CD14-positive monocyte (primary cell): ENCODE measurements around the gene OR4N5. TPM values are rescaled to one million over a fixed set of nuclear protein-coding genes. Genes with fewer than 3 reads are reported as not detected.

Experiments
- DNase-seq, 3 donors: peaks; one replicate each; pipeline ENCODE4 v3.0.0-alpha.2; 2011 to 2022
- H2AFZ ChIP-seq: 2 replicates; pipeline ENCODE4 v1.6.0; 2012; ENCODE audit warnings: mild to moderate bottlenecking, low read depth, low read length, inconsistent platforms; ENCODE audit not compliant: insufficient read depth, poor library complexity, severe bottlenecking
- H3K27ac ChIP-seq, 2 donors: 1 replicate in 1 of 2; 2 replicates in 1 of 2; pipeline ENCODE4 v1.5.1; 2012 to 2013; ENCODE audit warnings: low read length in 2 of 2, control low read depth in 1 of 2, inconsistent platforms in 1 of 2, low read depth in 1 of 2, mild to moderate bottlenecking in 1 of 2
- H3K27me3 ChIP-seq, 2 donors: one replicate each; pipeline versions ENCODE4 v1.6.0 to v1.6.1; 2011 to 2013; ENCODE audit warnings: low read length in 2 of 2; ENCODE audit not compliant: control insufficient read depth in 2 of 2, insufficient read depth in 2 of 2
- H3K36me3 ChIP-seq, 2 donors: replicated peaks in 1 of 2; 1 replicate in 1 of 2; 2 replicates in 1 of 2; pipeline versions ENCODE4 v1.5.1 to v1.6.1; 2012 to 2013; ENCODE audit warnings: low read length in 2 of 2, control low read depth in 1 of 2, inconsistent platforms in 1 of 2, mild to moderate bottlenecking in 1 of 2; ENCODE audit not compliant: insufficient read depth in 2 of 2, control insufficient read depth in 1 of 2
- H3K4me1 ChIP-seq, 2 donors: 1 replicate in 1 of 2; 2 replicates in 1 of 2; pipeline versions ENCODE4 v1.5.1 to v1.6.1; 2012 to 2013; ENCODE audit warnings: low read length in 2 of 2, control low read depth in 1 of 2, inconsistent platforms in 1 of 2, mild to moderate bottlenecking in 1 of 2, moderate library complexity in 1 of 2; ENCODE audit not compliant: insufficient read depth in 2 of 2, control insufficient read depth in 1 of 2
- H3K4me2 ChIP-seq: replicated peaks from 2 replicates; pipeline ENCODE3; 2012; ENCODE audit warnings: low read length, moderate library complexity, mild to moderate bottlenecking; ENCODE audit not compliant: poor library complexity, severe bottlenecking; ENCODE audit errors: extremely low read depth
- H3K4me3 ChIP-seq, 3 experiments: fragments of 200-600 bp in 1 of 3; sonication (generic) in 1 of 3; replicated peaks in 1 of 3; 1 replicate in 2 of 3; 2 replicates in 1 of 3; pipeline ENCODE4 v1.5.1; 2011 to 2013; ENCODE audit warnings: low read length in 3 of 3, mild to moderate bottlenecking in 3 of 3, control low read depth in 2 of 3, low read depth in 2 of 3, inconsistent platforms in 1 of 3, moderate library complexity in 1 of 3
- H3K79me2 ChIP-seq: 2 replicates; pipeline ENCODE4 v1.6.0; 2012; ENCODE audit warnings: mild to moderate bottlenecking, control low read depth, inconsistent platforms, low read length, moderate library complexity; ENCODE audit not compliant: insufficient read depth
- H3K9ac ChIP-seq: 2 replicates; pipeline ENCODE4 v1.6.0; 2017; ENCODE audit warnings: low read length, mild to moderate bottlenecking; ENCODE audit not compliant: insufficient read depth, poor library complexity, severe bottlenecking
- H3K9me3 ChIP-seq, 2 donors: replicated peaks in 1 of 2; 1 replicate in 1 of 2; 2 replicates in 1 of 2; pipeline versions ENCODE4 v1.5.1 to v1.6.1; 2012 to 2013; ENCODE audit warnings: low read length in 2 of 2, control low read depth in 1 of 2; ENCODE audit not compliant: control insufficient read depth in 1 of 2, insufficient read depth in 1 of 2
- H4K20me1 ChIP-seq: 2 replicates; pipeline ENCODE4 v1.6.0; 2012; ENCODE audit warnings: mild to moderate bottlenecking, low read length, control low read depth, moderate library complexity; ENCODE audit not compliant: insufficient read depth
- H3K27ac Mint-ChIP-seq, 7 donors: one replicate each; pipeline ENCODE4 v1.8.0; 2020; ENCODE audit warnings: mild to moderate bottlenecking in 7 of 7, mixed read lengths in 7 of 7, moderate library complexity in 6 of 7, inconsistent platforms in 2 of 7
- H3K27me3 Mint-ChIP-seq, 3 donors: one replicate each; pipeline ENCODE4 v1.8.0; 2021 to 2022; ENCODE audit warnings: low read depth in 3 of 3, mild to moderate bottlenecking in 3 of 3, mixed read lengths in 3 of 3, moderate library complexity in 3 of 3, inconsistent platforms in 1 of 3
- H3K36me3 Mint-ChIP-seq, 2 donors: one replicate each; pipeline ENCODE4 v1.8.0; 2020; ENCODE audit warnings: mixed read lengths in 2 of 2, inconsistent platforms in 1 of 2, mild to moderate bottlenecking in 1 of 2
- H3K4me1 Mint-ChIP-seq: one replicate; pipeline ENCODE4 v1.8.0; 2020; ENCODE audit warnings: mild to moderate bottlenecking, mixed read lengths
- H3K4me3 Mint-ChIP-seq, 2 donors: one replicate each; pipeline ENCODE4 v1.8.0; 2020; ENCODE audit warnings: mild to moderate bottlenecking in 2 of 2, mixed read lengths in 2 of 2, moderate library complexity in 1 of 2
- H3K9me3 Mint-ChIP-seq, 7 donors: one replicate each; pipeline ENCODE4 v1.8.0; 2020 to 2022; ENCODE audit warnings: mixed read lengths in 7 of 7, mild to moderate bottlenecking in 6 of 7, moderate library complexity in 6 of 7, inconsistent platforms in 2 of 7
- CTCF ChIP-seq: fragments of 200-600 bp; IDR thresholded peaks from one replicate; pipeline ENCODE4 v1.8.0; 2022; ENCODE audit warnings: antibody characterized with exemption, mild to moderate bottlenecking
- WGBS: methylation state at CpG from one replicate; pipeline ENCODE4 v1.1.5; 2013; ENCODE audit warnings: missing lambda C conversion rate; ENCODE audit not compliant: insufficient coverage; 5-methylcytosine and 5-hydroxymethylcytosine counted together
- intact Hi-C, 2 donors: fragments of 100-400 bp; cut with micrococcal nuclease; formaldehyde crosslinking; loops; one replicate each; pipeline versions ENCODE4 v1.15.0 to v1.15.1; 2023
- polyA plus RNA-seq, 3 donors: library from polyadenylated mRNA; depleted of rRNA in 1 of 3; unstranded in 2 of 3; stranded (reverse) in 1 of 3; fragments of 300-500 nt in 2 of 3; fragments of >200 nt in 1 of 3; fragmentation: Illumina TruSeq in 2 of 3; gene quantifications; 1 replicate in 2 of 3; 2 replicates in 1 of 3; pipeline ENCODE4 v1.2.3, GENCODE V29; 2012 to 2021

OR4N5 gene
- polyA plus RNA-seq, 3 donors, result not detected

- intact Hi-C loops, result no loop called here
- H3K4me2 ChIP-seq, result no peak within 1 kb of the TSS
- 100% methylated on average over 1 of the region's 3 CpGs for WGBS
- no peaks in the 10 kb centered on the region for H3K27me3 ChIP-seq
- no peaks in the 10 kb centered on the region for H3K9me3 ChIP-seq
- Mint-ChIP-seq H3K9me3 (peaks cover 0 to 4% (median 2%) of the 10 kb centered on the region in 7 donors), H3K27ac (no peak within 1 kb of the TSS), H3K4me1 (no peaks in the 10 kb centered on the region), H3K4me3 (no peak within 1 kb of the TSS), H3K36me3 (no peaks in the 10 kb centered on the region), H3K27me3 (peaks cover 0 to 2% (median 0%) of the 10 kb centered on the region in 3 donors)
- no peak within 1 kb of the TSS for H3K4me3 ChIP-seq
- no peaks in the 10 kb centered on the region for H3K4me1 ChIP-seq
- H4K20me1 ChIP-seq, result no peaks in the 10 kb centered on the region
- no peak for DNase-seq
- H3K36me3 ChIP-seq, result no peaks in the 10 kb centered on the region
- H3K9ac ChIP-seq, result no peak within 1 kb of the TSS
- H3K27ac ChIP-seq, result no peak within 1 kb of the TSS
- no peak for TF ChIP-seq CTCF
- no peak within 1 kb of the TSS for H2AFZ ChIP-seq
- no peaks in the 10 kb centered on the region for H3K79me2 ChIP-seq
These were observed 28.2 kb upstream of the OR4N5 start, which contains the start of gene OR4K17 for GRCh38 chr14:20110438-20110837. TSS of gene OR4K17 (plus strand) at chr14:20110739. CDS start at chr14:20117500, 6,761 bp downstream.

DNA sequence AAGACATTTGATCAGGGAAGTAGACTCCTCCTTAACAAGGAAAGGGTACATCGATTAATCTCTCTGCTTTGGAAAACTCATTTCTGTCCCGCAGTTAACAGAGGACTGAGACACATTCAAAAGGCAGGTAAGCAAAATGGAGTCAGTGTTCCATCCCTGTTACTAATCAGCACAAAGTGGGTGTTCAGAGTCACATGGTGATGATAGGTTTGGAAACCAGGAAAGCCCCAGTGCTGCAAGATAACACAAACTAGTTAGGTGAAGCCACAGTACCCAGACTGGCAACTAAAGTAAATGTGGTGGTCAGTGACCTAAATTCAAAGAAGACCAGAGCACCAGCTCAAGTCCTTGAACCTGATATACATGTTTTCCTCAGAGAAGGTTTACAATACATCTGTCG, 26.3 kb upstream of the OR4N5 start:
- no peak for DNase-seq
- no peaks in the 10 kb centered on the region for H3K27me3 ChIP-seq
- no peak overlapping the region for H2AFZ ChIP-seq
- intact Hi-C loops, result no loop called here
- H3K4me3 Mint-ChIP-seq, result no peak overlapping the region
- H3K9me3 ChIP-seq, result no peaks in the 10 kb centered on the region
- 71% methylated on average over 2 of the region's 3 CpGs for WGBS
- no peaks in the 10 kb centered on the region for H3K36me3 Mint-ChIP-seq
- H4K20me1 ChIP-seq, result no peaks in the 10 kb centered on the region
- no peak overlapping the region for H3K9ac ChIP-seq
- peaks cover 0 to 2% (median 0%) of the 10 kb centered on the region in 7 donors for H3K9me3 Mint-ChIP-seq
- H3K27me3 Mint-ChIP-seq, result peaks cover 0 to 2% (median 0%) of the 10 kb centered on the region in 3 donors
- no peak overlapping the region for H3K4me2 ChIP-seq
- H3K4me1 Mint-ChIP-seq, result no peaks in the 10 kb centered on the region
- H3K36me3 ChIP-seq, result no peaks in the 10 kb centered on the region
- no peak for TF ChIP-seq CTCF
- H3K27ac ChIP-seq, result no peak overlapping the region
- H3K4me1 ChIP-seq, result no peaks in the 10 kb centered on the region
- H3K4me3 ChIP-seq, result no peak overlapping the region
- no peak overlapping the region for H3K27ac Mint-ChIP-seq
- no peaks in the 10 kb centered on the region for H3K79me2 ChIP-seq
